Ramos (cell line): ENCODE data around the gene GRM2.

Source experiments
- in situ Hi-C: fragments of 300-500 bp; cut with MboI; formaldehyde crosslinking; loops from one replicate; pipeline ENCODE4 v1.14.3; 2022; ENCODE audit warnings: low sequenced_read_pairs; ENCODE audit not compliant: unreplicated experiment

GRM2 gene

DNA sequence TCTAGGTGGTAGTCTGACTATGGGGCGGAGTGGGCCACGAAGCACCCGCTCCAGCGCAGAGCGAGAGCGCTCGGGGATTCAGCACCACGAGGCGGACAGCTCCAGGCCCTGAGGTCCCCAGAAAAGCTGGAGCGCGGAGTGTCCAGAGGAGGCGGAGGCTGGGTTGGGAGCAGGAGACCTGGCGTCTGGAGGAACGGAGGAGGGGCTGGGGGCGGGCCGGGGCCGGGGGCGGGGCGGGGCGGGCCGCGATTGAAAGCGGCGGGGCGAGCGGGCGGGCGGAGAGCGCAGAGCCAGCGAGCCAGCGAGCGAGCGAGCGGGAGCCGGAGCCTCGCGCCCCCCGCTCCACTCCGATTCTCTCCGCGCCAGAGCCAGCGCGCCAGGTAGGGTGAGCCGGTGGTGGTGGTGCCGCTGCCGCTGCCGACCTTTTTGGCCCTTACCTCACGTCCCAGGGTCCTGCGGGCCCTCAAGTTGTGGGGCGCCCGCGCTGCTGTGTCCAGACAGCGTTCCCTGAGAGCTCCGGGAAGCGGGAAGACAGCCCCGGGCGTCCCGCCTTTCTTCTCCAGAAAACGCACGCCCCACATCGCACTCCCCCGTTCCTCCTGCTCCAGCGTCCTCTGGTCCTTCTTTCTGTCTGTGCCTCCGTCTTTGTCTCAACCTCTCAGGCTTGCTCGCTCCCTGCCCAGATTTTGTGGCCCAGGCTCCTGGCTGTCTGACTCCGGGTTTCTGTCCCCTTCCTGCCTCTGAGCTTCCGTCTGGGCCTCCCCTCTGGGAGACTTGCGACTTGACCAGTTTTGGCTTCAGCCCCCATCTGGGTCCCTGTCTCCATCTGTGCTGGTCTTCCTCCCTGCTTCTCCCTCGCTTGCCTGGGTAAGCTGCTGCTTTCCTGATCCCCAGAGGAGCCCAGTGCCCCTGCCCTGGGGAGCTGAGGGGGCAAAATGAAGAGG is at the start of gene GRM2:
Gene GRM2, plus strand, starts transcription at position 281 of the 944 bp plus-strand sequence. CDS start 1,916 bp downstream, outside the sequence.
- in situ Hi-C loops, result no loop called here

DNA sequence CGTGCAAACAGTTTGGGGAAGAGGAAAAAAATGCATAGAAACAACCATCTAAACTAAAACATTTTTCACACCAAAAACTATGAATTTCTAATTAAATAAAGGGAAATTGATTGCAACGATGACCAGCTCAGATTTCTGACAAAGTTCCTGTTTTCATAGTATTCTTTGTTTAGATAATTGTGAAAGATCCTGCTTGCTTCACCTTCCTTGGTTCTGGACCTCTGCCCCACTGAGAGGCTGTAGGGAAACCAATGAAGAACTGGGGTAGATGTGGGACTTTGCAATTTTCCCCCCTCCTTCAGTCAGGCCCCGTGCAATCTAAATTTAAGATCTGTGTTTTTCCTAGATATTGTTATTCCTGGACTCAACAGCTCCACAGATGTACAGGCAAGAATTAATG is 49.6 kb upstream of the GRM2 start:
- in situ Hi-C loops, result no loop called here

DNA sequence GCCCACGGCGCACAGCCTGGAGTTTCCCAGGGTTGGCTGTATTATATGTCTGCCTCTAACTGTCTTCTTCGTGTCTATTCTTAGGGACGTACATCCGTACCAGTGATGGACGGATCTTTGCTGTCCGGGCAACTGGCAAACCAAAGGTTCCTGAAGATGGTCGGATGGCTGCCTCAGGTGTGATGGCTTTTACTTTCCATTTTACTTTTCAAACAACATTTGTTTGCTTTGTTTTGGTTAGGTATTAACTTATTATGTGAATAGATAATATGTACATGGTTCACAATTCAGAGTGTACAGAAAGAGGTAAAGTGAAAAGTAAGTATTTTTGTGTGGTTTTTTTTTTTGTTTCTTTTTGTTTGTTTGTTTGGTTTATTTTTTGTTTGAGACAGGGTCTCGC is 46.9 kb upstream of the GRM2 start:
- in situ Hi-C loops, result loop anchor here (10.0 kb wide), 1 partner anchor 275 kb away; the partner anchor contains the start of gene MANF

DNA sequence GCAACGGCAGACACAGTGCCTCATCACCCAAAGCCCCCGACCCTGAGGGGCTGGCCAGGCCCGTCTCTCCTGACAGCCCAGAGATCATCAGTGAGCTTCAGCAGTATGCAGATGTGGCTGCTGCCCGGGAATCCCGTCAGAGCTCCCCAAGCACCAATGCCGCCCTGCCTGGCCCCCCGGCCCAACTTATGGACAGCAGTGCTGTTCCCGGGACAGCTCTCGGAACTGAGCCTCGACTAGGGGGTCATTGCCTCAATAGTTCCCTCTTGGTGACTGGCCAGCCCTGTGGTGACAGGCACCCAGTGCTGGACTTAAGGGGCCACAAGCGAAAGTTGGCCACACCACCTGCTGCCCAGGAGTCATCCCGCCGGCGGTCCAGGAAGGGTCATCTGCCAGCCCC is 44.4 kb upstream of the GRM2 start:
- in situ Hi-C loops, result loop anchor here (10.0 kb wide), 1 partner anchor 278 kb away; the partner anchor contains the start of gene MANF

DNA sequence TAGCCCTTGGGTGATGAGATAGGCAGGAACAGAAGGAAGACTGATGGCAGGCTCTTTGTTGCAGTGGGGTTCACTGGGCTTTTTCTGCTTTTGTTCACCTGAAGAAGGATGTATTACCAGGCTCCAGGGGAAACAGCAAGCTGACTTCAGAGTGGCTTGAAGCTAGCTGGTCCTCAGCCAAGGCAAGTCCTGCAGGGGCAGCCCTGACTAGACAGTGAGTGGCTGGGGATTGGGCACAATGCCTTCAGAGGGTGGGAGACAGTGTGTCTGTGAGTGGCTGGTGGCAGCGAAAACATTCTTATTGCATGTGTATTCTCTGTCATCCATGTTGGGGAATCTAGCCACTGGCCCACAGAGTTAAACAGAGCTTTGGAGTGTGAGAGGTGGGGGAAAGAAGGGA is 38.1 kb upstream of the GRM2 start:
- in situ Hi-C loops, result loop anchor here (10.0 kb wide), 1 partner anchor 284 kb away; the partner anchor contains the start of gene MANF

DNA sequence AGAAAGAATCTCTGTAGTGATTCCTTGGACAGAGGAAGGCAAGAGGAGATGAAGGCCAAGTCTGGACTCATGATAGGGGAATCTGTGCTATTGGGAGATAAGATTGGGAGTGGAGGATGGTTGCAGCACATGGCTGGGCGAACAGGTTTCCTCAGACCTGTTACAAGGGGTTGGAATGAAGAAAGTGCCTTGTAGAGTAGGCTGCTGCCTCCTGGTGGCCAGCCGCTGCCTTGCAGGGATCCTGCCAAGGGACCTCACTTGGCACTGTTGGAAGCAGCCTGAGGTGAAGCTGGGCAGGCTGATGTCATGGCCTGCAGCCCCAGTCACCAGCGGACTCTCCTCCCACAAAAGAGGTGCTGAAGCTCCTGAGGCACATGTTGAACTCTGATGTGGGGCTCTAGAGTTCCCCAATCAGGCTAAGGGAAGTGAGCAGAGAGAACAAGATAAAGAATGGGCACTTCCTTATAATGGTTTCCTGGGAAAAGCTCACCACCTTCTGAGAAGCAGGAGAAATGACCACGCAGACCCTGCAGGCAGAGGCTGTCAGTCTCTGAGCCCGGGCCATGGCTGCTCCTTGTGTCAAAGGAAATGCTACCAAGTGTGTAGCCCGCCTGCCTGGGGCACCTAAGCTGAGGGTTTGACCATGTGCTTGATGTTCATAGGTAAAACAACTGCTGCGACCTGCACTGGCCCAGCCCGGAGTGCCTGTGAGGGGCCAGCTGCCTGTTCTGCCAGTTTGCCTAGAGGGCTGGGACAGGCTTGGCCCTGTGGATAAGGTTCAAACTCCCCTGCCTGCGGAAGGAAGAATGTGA is 37.4 kb upstream of the GRM2 start:
- in situ Hi-C loops, result loop anchor here (10.0 kb wide), 1 partner anchor 285 kb away; the partner anchor contains the start of gene MANF

DNA sequence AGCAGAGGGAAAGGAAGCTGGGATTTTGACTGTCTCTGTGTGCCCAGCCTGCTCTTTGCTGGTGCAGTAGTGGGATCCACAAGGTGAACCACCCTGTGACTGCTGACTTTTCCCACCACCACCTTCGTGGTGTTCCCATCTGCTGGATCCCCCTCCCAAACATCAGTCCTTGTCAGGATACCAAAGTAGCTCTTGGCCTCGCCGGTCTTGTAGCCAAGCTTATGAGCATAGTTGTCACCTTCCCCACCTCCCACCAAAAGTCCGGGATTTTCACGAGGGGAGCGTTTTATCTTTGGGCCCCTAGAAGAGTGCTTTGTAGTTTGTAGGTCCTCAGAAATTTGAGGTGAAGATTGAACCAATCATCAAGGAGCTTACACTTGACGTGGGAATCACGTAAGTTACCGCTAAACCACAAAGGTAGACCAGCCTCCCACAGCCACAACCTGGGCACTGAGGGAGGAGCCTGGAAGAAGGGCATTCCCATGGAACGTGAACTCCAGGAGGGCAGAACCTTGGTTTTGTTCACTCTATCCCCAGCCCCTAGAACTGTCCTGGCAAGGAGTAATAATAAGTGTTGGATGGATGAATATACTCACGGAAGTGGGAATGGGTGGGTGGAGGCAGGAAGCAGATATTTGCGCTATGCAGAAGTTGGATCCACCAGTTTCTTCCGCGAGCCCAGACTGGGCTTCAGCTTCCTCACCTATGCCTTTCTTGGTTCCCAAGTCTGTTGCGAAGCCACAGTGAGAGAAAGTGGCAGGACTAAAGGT is 36.6 kb upstream of the GRM2 start:
- in situ Hi-C loops, result no loop called here

DNA sequence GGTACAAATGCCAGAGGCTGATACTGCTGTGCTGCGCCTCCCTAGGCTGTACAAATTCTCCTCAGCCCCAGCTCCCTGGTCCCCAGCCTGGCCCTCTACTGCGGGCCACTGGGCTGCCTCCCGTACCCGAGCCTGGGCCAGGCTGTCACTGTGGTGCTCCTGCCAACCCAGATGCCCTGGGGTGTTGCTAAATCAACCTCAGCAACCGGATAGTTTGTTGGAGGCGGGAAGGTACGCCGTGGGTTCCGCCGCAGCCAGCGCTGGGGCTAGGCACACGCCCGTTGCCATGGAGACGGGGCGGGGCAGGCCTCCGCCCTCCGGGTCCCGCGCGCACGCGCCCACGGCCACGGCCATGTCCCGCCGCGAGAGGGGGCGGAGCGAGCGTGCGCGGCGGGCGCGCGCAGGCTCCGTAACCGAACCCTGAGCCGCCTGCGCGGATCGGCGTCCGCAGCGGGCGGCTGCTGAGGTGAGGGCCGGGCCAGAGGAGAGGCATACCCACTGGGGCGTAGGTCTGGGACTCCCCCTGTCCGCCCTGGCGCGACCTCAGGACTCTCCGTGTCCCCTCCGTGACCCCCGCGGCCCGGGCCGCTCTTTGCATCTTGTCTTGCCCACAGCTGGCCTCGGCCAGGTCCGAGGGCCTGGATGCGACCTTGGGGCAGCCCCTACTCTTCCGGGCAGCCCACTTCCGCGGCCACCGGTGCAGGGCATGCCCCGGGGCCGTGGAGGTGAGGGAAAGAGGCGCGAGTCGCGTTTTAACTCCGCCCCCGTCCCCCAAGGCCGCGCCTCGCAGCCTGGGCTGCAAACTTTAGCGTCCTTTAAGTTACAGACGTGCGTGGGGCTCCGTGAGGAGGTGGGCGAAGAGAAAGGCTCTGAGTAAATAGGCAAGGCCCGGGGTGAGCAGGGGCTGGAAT is 35.8 kb upstream of the GRM2 start, which contains the start of gene TEX264:
Gene TEX264, plus strand, starts transcription at position 430 of the 911 bp plus-strand sequence. CDS start 3,053 bp downstream, outside the sequence.
- in situ Hi-C loops, result no loop called here

DNA sequence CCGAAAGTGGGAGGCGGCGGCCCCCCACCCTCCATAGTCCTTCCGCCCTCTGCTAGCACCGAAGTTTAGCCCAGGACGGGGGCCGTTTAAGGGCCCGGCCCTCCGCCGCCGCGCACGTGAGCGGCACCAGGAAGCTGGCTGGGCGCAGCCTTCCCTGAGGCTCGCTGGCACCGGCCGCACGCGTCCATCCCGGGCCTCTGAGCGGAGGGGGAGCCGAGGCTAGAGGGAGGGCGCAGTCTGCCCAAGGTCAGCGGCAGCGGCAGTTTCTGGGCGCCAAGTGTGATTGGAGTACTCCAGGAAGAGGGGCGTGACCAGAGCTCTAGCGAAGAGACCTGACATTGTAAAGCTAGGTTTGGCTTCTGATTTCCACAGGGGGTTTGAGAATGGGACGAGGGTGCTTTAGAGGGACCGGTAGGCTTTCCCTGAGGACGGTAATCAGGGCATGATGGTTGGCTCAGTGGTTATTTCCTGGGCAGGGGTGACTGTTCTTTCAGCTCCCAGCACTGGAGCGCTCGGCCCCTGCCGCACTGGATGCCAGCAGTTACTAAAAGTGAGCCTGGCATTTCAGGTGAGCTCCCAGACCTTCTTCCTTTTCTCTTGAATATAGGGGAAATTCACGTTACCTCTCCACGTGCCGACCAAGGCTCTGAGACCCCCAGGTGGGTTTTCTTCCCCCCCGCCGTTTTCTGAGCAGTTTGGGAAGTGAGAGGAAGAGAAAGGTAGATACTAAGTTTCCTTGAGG is 35.0 kb upstream of the GRM2 start:
- in situ Hi-C loops, result no loop called here

DNA sequence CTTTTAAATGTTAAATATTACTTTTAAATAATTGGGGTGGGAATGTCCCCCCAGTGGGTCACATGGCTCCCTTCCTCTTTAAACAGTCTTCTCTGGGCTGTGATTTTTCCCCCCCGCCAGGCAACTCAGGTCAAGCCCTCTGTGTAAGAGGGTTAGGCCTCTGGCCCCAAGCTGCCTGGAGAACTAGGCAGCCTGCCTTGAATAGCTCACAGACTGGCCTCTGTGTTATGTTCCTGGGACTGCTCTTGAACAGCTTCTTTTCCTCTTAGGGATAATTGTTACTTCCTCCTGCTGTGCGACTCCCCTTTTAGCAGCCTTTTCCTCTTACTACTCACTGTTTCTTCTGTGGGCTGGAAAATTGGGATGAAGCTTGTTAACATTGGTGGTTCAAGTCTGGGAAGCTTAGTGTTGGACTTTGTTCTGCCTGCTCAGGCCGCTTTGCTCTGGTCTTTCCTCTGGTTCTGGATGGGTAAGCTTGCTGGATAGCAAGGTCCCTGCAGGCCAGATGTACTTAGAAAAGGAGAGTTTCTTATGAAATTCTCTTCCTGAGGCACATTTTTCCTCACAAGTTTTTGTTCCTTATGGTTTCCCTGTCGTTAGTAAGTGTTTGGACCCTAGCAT is 33.6 kb upstream of the GRM2 start:
- in situ Hi-C loops, result no loop called here

DNA sequence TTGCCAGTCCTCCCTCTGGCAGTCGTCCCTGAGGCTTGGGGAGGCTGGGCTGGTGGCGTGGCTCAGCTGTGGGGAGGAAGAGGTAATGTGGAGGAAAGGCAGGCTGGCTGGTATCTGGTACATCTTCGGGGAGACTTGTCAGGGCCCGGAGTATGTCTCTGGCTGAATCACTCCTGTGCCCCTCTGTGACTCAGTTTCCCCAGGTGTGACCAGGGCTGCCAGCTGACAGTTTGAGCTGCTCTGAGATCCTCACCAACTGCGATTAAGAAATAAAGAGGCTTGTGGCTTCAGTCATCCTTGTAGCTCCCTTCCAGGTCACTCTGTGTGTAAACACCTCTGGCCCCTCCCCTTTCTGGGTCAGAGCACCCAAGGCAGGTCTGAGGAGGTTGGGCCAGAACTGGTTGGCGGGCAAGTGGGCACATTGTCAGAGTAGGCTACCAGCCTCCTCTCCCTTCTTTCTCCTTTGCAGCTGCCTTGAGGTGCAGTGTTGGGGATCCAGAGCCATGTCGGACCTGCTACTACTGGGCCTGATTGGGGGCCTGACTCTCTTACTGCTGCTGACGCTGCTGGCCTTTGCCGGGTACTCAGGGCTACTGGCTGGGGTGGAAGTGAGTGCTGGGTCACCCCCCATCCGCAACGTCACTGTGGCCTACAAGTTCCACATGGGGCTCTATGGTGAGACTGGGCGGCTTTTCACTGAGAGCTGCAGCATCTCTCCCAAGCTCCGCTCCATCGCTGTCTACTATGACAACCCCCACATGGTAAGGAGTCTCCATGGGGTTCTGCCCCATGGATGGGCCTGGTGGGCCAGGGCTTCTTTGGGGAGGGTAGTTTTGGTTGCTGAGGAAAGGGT is 32.8 kb upstream of the GRM2 start:
- in situ Hi-C loops, result no loop called here

DNA sequence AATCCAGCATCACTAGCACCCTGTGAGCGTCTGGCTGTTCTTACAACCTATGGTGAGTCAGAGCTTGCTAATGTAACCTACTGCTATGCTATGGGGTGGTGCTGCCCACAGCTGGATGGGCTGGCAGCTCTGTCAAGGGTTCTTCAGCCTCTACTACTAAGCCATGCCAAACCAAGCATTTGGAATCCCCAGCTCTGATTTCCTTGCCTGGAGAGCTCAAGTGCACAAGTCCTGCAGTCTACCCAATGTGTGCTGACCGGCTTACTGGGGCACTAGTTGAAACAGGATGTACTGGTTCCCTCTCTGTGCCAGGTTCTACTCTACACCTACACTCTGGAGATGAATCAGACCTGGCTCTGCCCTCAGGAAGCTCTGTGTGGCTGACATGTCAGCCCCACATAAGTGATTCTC is 31.7 kb upstream of the GRM2 start:
- in situ Hi-C loops, result no loop called here

DNA sequence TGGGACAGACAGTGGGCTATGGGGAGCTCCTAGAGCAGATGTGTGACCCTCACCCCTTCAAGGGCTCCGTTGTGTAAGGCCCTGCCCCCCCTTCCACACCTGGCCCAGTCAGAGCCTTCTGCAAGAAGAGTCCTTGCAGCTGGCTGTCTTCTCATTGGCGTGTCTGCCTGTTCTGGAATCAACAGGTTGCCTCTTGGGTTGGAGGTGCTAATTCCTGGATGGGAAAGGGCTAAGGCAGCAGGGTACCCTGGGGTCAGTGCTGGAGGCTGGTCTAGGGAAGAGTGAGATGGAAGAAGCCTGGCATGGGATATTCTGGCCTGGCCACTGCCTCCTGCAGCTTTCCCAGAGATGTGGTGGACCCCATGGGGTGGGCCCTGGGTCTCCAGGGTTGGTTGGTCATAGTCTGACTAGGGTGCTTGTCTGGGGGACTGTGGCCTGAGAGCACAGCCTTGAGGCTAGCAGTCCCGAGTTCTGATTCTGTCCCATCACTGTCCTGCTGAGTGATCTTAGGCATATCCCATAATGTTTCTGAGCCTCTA is 30.7 kb upstream of the GRM2 start:
- in situ Hi-C loops, result no loop called here

DNA sequence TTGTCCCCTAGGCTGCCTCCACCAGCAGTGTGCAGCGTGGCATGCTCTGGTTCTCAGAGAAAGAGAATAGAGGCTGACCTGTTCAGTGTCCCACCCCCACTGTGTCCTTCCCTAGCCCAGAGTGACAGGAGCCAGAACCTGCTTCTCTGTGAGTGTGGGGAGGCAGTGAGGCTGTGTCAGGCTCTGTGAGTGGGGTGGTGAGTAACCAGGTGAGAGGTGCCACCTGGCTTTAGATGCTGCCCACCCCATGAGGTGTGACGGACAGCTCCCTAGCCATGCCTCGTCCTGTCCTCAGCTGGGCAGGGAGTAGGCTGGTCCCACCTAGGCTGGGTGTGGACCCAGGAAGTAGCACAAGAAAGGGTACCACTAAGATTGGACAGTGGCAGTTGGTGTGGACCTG is 29.5 kb upstream of the GRM2 start:
- in situ Hi-C loops, result no loop called here

DNA sequence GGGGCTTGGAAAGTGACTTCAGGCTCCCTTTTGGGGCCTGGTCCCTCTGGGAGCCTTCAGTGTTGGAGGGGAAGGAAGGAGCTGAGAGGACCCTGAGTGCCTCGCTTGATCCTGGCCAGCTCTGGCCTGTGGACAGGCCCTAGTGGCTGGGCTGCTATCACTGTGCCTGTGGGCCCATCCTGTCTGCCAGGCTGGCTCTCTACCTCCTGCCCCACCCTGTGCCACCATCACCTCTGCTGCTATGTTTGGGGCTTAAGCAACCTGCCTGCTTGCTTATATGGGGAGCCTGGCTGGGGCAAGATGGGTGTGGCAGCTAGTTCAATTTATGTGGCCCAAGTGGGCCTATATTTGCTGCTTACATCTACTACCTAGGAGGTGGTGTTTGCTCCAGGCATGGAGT is 28.7 kb upstream of the GRM2 start:
- in situ Hi-C loops, result no loop called here

DNA sequence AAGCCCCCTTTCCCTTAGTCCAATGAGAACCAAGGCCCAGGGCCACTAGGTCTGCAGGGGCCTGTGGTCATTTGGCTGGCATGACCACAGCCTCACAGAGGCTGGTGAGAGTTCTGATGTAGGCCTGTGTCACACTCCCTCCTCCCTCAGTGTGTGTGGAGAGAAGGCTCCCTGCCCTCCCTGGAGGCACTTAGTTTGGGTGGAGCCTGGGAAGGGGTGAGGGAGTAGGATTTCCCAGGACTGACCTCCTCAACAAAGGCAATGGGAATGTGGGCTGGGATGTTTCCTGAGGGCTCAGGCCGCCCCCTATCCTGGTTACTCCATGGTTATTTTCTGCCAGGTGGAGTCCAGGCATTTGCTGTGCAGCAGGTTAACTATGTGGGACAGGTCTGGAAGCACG is 28.2 kb upstream of the GRM2 start:
- in situ Hi-C loops, result no loop called here

DNA sequence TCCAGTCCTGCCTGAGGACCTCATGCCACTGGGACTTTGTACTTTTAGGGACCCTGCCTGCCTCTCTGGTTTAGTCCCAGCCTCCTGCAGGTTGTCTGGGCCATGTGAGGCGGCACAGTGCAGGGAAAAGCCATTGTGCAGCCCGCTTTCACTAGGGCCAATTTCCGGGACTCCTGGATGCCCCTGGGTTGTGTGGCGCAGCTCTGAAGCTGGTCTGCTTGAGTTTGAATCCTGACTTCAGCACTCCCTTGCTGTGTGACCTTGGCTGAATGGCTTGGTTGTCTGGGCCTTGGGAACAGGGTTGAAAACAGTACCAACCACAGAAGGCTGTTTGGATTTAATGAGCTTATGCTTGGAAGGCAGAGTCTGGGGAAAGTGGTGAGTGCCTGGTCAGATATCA is 27.6 kb upstream of the GRM2 start:
- in situ Hi-C loops, result no loop called here
